IMR-90 (cell line): ENCODE results near the gene RPS3.

Experiments
- MAFK ChIP-seq: IDR thresholded peaks from 2 replicates; pipeline ENCODE4 v1.6.1; 2012; ENCODE audit warnings: low read depth, low read length, improper control_type of control experiment
- MAZ ChIP-seq: IDR thresholded peaks from 2 replicates; pipeline ENCODE4 v1.6.1; 2012; ENCODE audit warnings: low read depth, mild to moderate bottlenecking, low read length, improper control_type of control experiment, moderate library complexity, borderline replicate concordance
- MXI1 ChIP-seq: IDR thresholded peaks from 2 replicates; pipeline ENCODE4 v1.6.1; 2012; ENCODE audit warnings: low read depth, mild to moderate bottlenecking, low read length, moderate library complexity, borderline replicate concordance
- POLR2A ChIP-seq: IDR thresholded peaks from 2 replicates; pipeline ENCODE4 v1.6.1; 2012; ENCODE audit warnings: mild to moderate bottlenecking, low read depth, low read length
- RAD21 ChIP-seq: IDR thresholded peaks from 2 replicates; pipeline ENCODE4 v1.6.1; 2012; ENCODE audit warnings: low read length, improper control_type of control experiment
- RFX5 ChIP-seq: IDR thresholded peaks from 2 replicates; pipeline ENCODE4 v1.8.0; 2012; ENCODE audit warnings: low read depth, mild to moderate bottlenecking, low read length, moderate library complexity
- SMC3 ChIP-seq: fragments of 150-350 bp; IDR thresholded peaks from 2 replicates; pipeline ENCODE4 v1.6.1; 2016; ENCODE audit warnings: low read depth, mild to moderate bottlenecking, antibody characterized with exemption, low read length, moderate library complexity
- TF ChIP-seq, protein P1 (sequence below): conservative IDR thresholded peaks from 2 replicates; pipeline ENCODE4 v1.5.1; 2012; ENCODE audit warnings: mild to moderate bottlenecking, low read depth, low read length, improper control_type of control experiment
- TF ChIP-seq, protein P2 (sequence below): fragments of 150-350 bp; IDR thresholded peaks from 2 replicates; pipeline ENCODE4 v1.6.1; 2017; ENCODE audit warnings: mild to moderate bottlenecking, antibody characterized with exemption, low read length, low read depth
- TF ChIP-seq, protein P3 (sequence below): fragments of 150-350 bp; IDR thresholded peaks from 2 replicates; pipeline ENCODE4 v1.6.1; 2016; ENCODE audit warnings: low read depth, mild to moderate bottlenecking, low read length, moderate library complexity, borderline replicate concordance

DNA sequence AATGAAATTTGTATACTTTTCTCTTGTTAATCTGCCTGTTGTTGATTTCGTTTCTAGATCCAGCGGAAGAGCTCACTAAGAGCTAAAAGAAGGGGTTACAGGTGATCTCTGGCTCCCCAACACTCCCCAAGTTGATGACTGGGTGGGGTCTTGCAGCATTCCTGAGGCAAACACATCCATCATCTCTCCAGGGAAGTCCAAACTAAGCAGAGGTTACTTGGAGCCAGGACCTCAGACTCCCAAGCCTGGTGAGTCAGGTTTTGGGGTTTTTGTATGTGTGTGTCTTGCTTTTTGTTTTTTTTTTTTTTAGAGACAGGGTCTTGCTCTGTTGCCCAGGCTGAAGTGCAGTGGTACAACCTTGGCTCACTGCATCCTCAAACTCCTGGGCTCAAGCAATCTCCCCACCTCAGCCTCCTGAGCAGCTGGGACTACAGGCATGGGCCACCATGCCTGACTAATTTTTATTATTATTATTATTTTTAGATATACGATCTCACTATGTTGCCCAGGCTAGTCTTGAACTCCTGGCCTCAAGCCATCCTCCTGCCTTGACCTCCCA lies 11.5 kb upstream of the RPS3 start:
- TF ChIP-seq, protein P1, sequence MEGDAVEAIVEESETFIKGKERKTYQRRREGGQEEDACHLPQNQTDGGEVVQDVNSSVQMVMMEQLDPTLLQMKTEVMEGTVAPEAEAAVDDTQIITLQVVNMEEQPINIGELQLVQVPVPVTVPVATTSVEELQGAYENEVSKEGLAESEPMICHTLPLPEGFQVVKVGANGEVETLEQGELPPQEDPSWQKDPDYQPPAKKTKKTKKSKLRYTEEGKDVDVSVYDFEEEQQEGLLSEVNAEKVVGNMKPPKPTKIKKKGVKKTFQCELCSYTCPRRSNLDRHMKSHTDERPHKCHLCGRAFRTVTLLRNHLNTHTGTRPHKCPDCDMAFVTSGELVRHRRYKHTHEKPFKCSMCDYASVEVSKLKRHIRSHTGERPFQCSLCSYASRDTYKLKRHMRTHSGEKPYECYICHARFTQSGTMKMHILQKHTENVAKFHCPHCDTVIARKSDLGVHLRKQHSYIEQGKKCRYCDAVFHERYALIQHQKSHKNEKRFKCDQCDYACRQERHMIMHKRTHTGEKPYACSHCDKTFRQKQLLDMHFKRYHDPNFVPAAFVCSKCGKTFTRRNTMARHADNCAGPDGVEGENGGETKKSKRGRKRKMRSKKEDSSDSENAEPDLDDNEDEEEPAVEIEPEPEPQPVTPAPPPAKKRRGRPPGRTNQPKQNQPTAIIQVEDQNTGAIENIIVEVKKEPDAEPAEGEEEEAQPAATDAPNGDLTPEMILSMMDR: no peak
- TF ChIP-seq, protein P2, sequence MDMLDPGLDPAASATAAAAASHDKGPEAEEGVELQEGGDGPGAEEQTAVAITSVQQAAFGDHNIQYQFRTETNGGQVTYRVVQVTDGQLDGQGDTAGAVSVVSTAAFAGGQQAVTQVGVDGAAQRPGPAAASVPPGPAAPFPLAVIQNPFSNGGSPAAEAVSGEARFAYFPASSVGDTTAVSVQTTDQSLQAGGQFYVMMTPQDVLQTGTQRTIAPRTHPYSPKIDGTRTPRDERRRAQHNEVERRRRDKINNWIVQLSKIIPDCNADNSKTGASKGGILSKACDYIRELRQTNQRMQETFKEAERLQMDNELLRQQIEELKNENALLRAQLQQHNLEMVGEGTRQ: no peak
- TF ChIP-seq POLR2A (no peak), MAFK (no peak), RFX5 (no peak), MXI1 (no peak), SMC3 (no peak), RAD21 (no peak), MAZ (no peak)
- TF ChIP-seq, protein P3, sequence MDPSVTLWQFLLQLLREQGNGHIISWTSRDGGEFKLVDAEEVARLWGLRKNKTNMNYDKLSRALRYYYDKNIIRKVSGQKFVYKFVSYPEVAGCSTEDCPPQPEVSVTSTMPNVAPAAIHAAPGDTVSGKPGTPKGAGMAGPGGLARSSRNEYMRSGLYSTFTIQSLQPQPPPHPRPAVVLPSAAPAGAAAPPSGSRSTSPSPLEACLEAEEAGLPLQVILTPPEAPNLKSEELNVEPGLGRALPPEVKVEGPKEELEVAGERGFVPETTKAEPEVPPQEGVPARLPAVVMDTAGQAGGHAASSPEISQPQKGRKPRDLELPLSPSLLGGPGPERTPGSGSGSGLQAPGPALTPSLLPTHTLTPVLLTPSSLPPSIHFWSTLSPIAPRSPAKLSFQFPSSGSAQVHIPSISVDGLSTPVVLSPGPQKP: no peak
